WERI-Rb-1 (cell line): Measurements from ENCODE around the gene CASS4.
"Not testable (repeated sequence)": the region's sequence is repeated elsewhere in the genome, so short reads cannot be mapped to it uniquely, and the experiment has no call there.

ENCODE experiments used
- DNase-seq: peaks from one replicate; pipeline ENCODE4 v3.0.0-alpha.2; 2020
- H3K27ac ChIP-seq: fragments of 250-450 bp; sonication (Bioruptor Pico); 2 replicates; pipeline ENCODE4 v1.5.1; 2020; ENCODE audit warnings: mild to moderate bottlenecking, moderate library complexity
- H3K27me3 ChIP-seq: fragments of 250-450 bp; sonication (Bioruptor Pico); 2 replicates; pipeline ENCODE4 v1.5.1; 2021; ENCODE audit warnings: mild to moderate bottlenecking, low read depth, moderate library complexity; ENCODE audit not compliant: insufficient read depth, severe bottlenecking
- H3K36me3 ChIP-seq: fragments of 250-450 bp; sonication (Bioruptor Pico); 2 replicates; pipeline ENCODE4 v1.5.1; 2020; ENCODE audit warnings: mild to moderate bottlenecking, moderate library complexity
- H3K4me3 ChIP-seq: 2 replicates; pipeline ENCODE4 v1.5.1; 2011; ENCODE audit warnings: low read depth, mild to moderate bottlenecking, control low read depth, low read length
- H3K9me3 ChIP-seq: fragments of 250-450 bp; sonication (Bioruptor Pico); 2 replicates; pipeline ENCODE4 v1.5.1; 2021; ENCODE audit warnings: mild to moderate bottlenecking, moderate library complexity; ENCODE audit not compliant: severe bottlenecking
- TF ChIP-seq, protein P1 (sequence below): IDR thresholded peaks from 2 replicates; pipeline ENCODE4 v1.5.1; 2011; ENCODE audit warnings: low read depth, mild to moderate bottlenecking, control low read depth, inconsistent platforms, low read length

CASS4 gene

DNA sequence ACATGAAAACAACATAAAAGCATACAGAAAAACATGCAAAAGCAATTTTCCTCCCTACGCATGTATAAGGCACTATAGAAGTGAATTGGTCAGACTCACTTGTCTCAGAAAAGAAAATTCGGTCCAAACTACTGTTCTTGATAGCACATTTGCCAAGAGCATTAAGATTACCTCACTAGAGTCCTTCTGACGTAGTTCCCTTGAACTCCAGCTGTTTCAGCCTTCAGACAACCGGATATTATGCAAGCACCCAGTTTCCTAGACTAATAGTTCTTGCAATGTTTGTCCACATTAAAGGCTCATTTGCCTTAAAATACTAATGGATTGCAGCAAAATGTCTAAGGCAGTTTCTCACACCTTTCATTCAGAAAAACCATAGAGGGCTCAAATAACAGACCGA, 2.5 kb upstream of the CASS4 start:
- Histone ChIP-seq H3K27ac (no peak overlapping the region), H3K9me3 (no peaks in the 10 kb centered on the region), H3K4me3 (no peak overlapping the region), H3K27me3 (no peaks in the 10 kb centered on the region), H3K36me3 (peaks cover 29% of the 10 kb centered on the region)
- no peak for DNase-seq
- TF ChIP-seq, protein P1, sequence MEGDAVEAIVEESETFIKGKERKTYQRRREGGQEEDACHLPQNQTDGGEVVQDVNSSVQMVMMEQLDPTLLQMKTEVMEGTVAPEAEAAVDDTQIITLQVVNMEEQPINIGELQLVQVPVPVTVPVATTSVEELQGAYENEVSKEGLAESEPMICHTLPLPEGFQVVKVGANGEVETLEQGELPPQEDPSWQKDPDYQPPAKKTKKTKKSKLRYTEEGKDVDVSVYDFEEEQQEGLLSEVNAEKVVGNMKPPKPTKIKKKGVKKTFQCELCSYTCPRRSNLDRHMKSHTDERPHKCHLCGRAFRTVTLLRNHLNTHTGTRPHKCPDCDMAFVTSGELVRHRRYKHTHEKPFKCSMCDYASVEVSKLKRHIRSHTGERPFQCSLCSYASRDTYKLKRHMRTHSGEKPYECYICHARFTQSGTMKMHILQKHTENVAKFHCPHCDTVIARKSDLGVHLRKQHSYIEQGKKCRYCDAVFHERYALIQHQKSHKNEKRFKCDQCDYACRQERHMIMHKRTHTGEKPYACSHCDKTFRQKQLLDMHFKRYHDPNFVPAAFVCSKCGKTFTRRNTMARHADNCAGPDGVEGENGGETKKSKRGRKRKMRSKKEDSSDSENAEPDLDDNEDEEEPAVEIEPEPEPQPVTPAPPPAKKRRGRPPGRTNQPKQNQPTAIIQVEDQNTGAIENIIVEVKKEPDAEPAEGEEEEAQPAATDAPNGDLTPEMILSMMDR: no peak

DNA sequence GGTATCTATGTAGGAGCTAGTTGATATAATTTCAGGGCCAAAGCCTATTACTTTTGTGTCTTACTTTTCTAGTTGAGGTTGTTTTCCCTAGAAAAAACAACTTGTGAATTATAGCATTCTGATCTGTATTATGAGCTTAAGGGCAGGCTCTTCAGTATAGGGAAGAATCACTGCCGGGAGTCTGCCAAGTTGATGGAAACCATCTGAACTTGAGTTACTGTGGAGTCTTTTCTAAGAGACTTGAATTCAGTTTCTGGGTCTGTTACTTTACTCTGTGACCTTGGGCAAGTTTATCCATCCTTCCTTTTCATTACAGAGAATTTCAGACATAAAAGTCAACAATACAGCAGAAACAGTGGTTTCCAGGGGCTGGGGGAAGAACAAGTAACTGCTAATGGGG, 2.1 kb upstream of the CASS4 start:
- Histone ChIP-seq H3K36me3 (peaks cover 26% of the 10 kb centered on the region), H3K27me3 (no peaks in the 10 kb centered on the region), H3K4me3 (no peak overlapping the region), H3K9me3 (no peaks in the 10 kb centered on the region), H3K27ac (no peak overlapping the region)
- TF ChIP-seq, protein P1: no peak
- DNase-seq: no peak

DNA sequence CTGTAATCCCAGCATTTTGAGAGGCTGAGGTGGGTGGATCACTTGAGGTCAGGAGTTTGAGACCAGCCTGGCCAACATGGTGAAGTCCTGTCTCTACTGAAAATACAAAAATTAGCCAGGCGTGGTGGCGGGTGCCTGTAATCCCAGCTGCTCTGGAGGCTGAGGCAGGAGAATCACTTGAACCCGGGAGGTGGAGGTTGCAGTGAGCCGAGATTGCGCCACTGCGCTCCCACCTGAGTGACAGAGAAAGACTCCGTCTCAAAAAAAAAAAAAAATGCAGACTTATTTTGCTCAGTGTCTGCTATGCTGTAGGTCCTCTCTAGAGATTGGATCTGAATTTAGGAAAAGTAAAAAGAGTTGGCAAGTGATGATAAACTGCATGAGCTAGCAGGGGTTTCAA, 773 bp upstream of the CASS4 start:
- not testable (repeated sequence) for H3K9me3 ChIP-seq, H3K4me3 ChIP-seq, DNase-seq, H3K27me3 ChIP-seq, H3K27ac ChIP-seq
- peaks cover 14% of the 10 kb centered on the region for H3K36me3 ChIP-seq

DNA sequence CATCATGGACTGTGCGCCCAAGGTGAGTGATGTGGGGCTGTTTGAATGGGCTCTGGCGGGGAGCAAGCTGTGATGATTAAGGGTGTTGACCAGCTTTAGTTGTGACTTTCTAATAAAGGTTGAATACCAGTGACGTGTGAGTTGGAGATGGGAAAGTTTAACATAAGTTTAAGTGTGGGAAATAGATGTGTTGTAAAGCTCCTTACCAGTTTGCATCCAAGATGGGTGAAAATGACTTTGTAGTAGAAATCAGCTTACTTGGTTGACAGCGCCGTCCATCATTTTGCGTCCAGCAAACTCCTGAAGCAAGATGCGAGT, 372 bp downstream of the CASS4 start:
- no peak for DNase-seq
- Histone ChIP-seq H3K27me3 (no peaks in the 10 kb centered on the region), H3K27ac (no peak overlapping the region), H3K9me3 (no peaks in the 10 kb centered on the region), H3K36me3 (peaks cover 2% of the 10 kb centered on the region), H3K4me3 (no peak overlapping the region)
- TF ChIP-seq, protein P1: no peak

DNA sequence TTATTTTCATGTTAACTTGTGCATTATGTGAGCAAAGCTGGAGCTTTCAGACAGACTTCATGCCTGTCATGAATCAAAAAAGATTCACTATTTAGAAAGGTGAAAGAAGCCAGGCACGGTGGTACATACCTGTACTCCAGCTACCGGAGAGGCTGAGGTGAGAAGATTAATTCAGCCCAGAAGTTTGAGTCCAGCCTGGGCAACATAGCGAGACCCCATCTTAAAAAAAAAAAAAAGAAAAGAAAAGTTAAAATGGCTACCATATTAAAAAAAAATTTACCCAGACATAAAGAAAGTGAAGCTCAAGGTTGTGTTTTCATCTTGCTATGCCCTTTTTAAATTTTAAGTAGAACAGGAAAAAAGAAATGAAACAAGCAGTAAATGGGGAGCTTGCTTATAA, 889 bp downstream of the CASS4 start:
- DNase-seq: no peak
- no peaks in the 10 kb centered on the region for H3K27me3 ChIP-seq
- no peaks in the 10 kb centered on the region for H3K9me3 ChIP-seq
- no peak overlapping the region for H3K27ac ChIP-seq
- no peak overlapping the region for H3K4me3 ChIP-seq
- TF ChIP-seq, protein P1: no peak
- H3K36me3 ChIP-seq: no peaks in the 10 kb centered on the region

DNA sequence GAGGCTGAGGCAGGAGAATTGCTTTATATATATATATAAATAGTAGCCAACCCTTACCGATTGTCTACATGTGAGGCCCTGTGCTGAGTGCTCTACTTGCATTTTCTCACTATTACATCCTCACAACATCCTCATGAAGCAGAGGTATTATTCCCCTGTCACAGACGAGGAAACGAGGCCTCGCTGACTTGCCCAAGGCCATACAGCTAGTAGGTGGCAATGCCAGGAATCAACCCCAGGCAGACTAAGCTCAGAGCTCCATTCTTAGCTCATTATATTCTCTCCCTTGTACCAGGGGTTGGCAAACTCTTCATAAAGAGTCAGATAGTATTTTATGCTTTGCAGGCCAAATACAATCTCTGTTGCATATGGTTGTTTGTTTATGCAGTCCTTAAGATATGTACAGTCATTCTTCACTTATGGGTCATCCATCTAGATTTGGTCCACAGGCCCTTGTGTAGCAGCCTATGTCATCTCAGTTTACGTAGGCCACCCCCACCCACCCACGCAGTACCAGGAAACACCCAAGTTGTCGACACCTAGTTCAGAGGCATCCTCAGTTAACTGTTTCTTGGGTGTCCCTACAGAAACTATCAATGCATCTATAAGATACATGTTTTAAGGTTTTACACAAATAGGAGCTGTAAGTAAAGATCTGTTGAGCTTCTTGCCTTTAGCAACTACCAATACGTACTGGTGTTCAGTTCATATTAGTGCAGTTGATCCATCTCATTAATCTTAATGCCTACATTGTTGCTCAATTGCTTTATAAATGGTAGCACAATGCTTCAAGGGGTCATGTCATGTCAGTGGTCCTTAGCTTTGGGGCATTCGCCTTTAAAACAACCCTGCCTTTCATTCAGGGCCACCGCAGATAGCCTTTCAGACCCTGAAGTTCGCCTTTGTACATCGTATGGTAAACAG, 3.0 kb downstream of the CASS4 start:
- no peaks in the 10 kb centered on the region for H3K9me3 ChIP-seq
- TF ChIP-seq, protein P1: no peak
- no peak overlapping the region for H3K4me3 ChIP-seq
- no peaks in the 10 kb centered on the region for H3K36me3 ChIP-seq
- H3K27ac ChIP-seq: no peak overlapping the region
- H3K27me3 ChIP-seq: no peaks in the 10 kb centered on the region
- no peak for DNase-seq
